Liver (tissue), 9 donors: Measurements from ENCODE around the gene EXOSC6. TPM values are rescaled to one million over a fixed set of nuclear protein-coding genes. Genes with fewer than 3 reads are reported as not detected.

Source experiments
- DNase-seq: peaks from one replicate; pipeline ENCODE4 v3.0.0-alpha.2; 2017; ENCODE audit warnings: low spot score
- H3K27ac ChIP-seq, 2 donors: one replicate each; pipeline ENCODE4 v1.7.0; 2013; ENCODE audit warnings: inconsistent platforms in 2 of 2, low read length in 2 of 2, control low read depth in 1 of 2, low read depth in 1 of 2, mild to moderate bottlenecking in 1 of 2
- H3K27me3 ChIP-seq, 4 donors: one replicate each; pipeline versions ENCODE4 v1.6.1 to v1.7.0; 2013; ENCODE audit warnings: low read length in 3 of 4, inconsistent platforms in 1 of 4, mild to moderate bottlenecking in 1 of 4, moderate library complexity in 1 of 4; ENCODE audit not compliant: control insufficient read depth in 4 of 4, insufficient read depth in 4 of 4
- H3K36me3 ChIP-seq, 4 donors: one replicate each; pipeline versions ENCODE4 v1.6.1 to v1.7.0; 2013; ENCODE audit warnings: low read length in 3 of 4, mild to moderate bottlenecking in 3 of 4, low read depth in 1 of 4, moderate library complexity in 1 of 4; ENCODE audit not compliant: control insufficient read depth in 4 of 4, insufficient read depth in 3 of 4
- H3K4me1 ChIP-seq, 4 donors: one replicate each; pipeline versions ENCODE4 v1.6.1 to v1.7.0; 2013; ENCODE audit warnings: low read length in 3 of 4, mild to moderate bottlenecking in 3 of 4, moderate library complexity in 1 of 4; ENCODE audit not compliant: control insufficient read depth in 4 of 4, insufficient read depth in 4 of 4
- H3K4me3 ChIP-seq, 3 donors: one replicate each; pipeline versions ENCODE4 v1.6.1 to v1.7.0; 2013; ENCODE audit warnings: low read length in 3 of 3, control low read depth in 1 of 3, low read depth in 1 of 3, mild to moderate bottlenecking in 1 of 3
- H3K9ac ChIP-seq, 2 donors: one replicate each; pipeline ENCODE4 v1.7.0; 2013; ENCODE audit warnings: low read length in 2 of 2, mild to moderate bottlenecking in 2 of 2, moderate library complexity in 2 of 2, control low read depth in 1 of 2, low read depth in 1 of 2
- H3K9me3 ChIP-seq, 4 donors: one replicate each; pipeline versions ENCODE4 v1.6.1 to v1.7.0; 2013; ENCODE audit warnings: low read length in 3 of 4; ENCODE audit not compliant: control insufficient read depth in 4 of 4
- ATF3 ChIP-seq: IDR thresholded peaks from 2 replicates; pipeline ENCODE4 v1.6.1; 2016; ENCODE audit warnings: antibody characterized with exemption
- CTCF ChIP-seq: fragments of 150-350 bp; IDR thresholded peaks from 2 replicates; pipeline ENCODE4 v1.5.1; 2017; ENCODE audit warnings: improper control_type of control experiment, low read depth, low read length; ENCODE audit not compliant: missing input control
- EGR1 ChIP-seq, 2 donors: IDR thresholded peaks; 2 replicates each; pipeline ENCODE4 v1.6.1; 2016 to 2018; ENCODE audit warnings: antibody characterized with exemption in 2 of 2, low read depth in 2 of 2
- FOXA2 ChIP-seq: IDR thresholded peaks from 2 replicates; pipeline ENCODE4 v1.6.1; 2016; ENCODE audit warnings: antibody characterized with exemption
- GABPA ChIP-seq, 2 donors: IDR thresholded peaks in 1 of 2; conservative IDR thresholded peaks in 1 of 2; 2 replicates each; pipeline ENCODE4 v1.6.1; 2016; ENCODE audit warnings: antibody characterized with exemption in 2 of 2, mild to moderate bottlenecking in 1 of 2, moderate library complexity in 1 of 2
- HNF4G ChIP-seq: IDR thresholded peaks from 2 replicates; pipeline ENCODE4 v1.6.1; 2016; ENCODE audit warnings: antibody characterized with exemption
- JUND ChIP-seq, 2 donors: IDR thresholded peaks; 2 replicates each; pipeline ENCODE4 v1.6.1; 2016; ENCODE audit warnings: antibody characterized with exemption in 2 of 2
- MAX ChIP-seq: IDR thresholded peaks from 2 replicates; pipeline ENCODE4 v1.6.1; 2016; ENCODE audit warnings: antibody characterized with exemption
- NR2F2 ChIP-seq: IDR thresholded peaks from 2 replicates; pipeline ENCODE4 v1.6.1; 2016; ENCODE audit warnings: antibody characterized with exemption
- RAD21 ChIP-seq, 2 donors: IDR thresholded peaks; 2 replicates each; pipeline ENCODE4 v1.6.1; 2016; ENCODE audit warnings: antibody characterized with exemption in 2 of 2, mild to moderate bottlenecking in 2 of 2
- RXRA ChIP-seq, 2 donors: IDR thresholded peaks; 2 replicates each; pipeline ENCODE4 v1.6.1; 2017 to 2018; ENCODE audit warnings: antibody characterized with exemption in 2 of 2, mild to moderate bottlenecking in 1 of 2
- SP1 ChIP-seq: IDR thresholded peaks from 2 replicates; pipeline ENCODE4 v1.6.1; 2018; ENCODE audit warnings: antibody characterized with exemption, mild to moderate bottlenecking
- TAF1 ChIP-seq: conservative IDR thresholded peaks from 2 replicates; pipeline ENCODE4 v1.6.1; 2016; ENCODE audit warnings: antibody characterized with exemption, mild to moderate bottlenecking
- YY1 ChIP-seq: IDR thresholded peaks from 2 replicates; pipeline ENCODE4 v1.6.1; 2016; ENCODE audit warnings: antibody characterized with exemption, mild to moderate bottlenecking
- ZBTB33 ChIP-seq: IDR thresholded peaks from 2 replicates; pipeline ENCODE4 v1.6.1; 2016; ENCODE audit warnings: antibody characterized with exemption
- WGBS: extraction: QIAGEN DNeasy Blood & Tissue Kit; methylation state at CpG from one replicate; pipeline ENCODE4 v1.1.7; 2013; 5-methylcytosine and 5-hydroxymethylcytosine counted together
- polyA plus RNA-seq, 2 donors: library from polyadenylated mRNA; stranded (reverse) in 1 of 2; unstranded in 1 of 2; fragments of 200-250 nt in 1 of 2; fragments of >200 nt in 1 of 2; fragmentation: Nextera tagmentation in 1 of 2; extraction: Ambion mirVana in 1 of 2; gene quantifications; one replicate each; pipeline versions ENCODE4 v1.2.1 to v1.2.3, GENCODE V29; 2013 to 2015
- total RNA-seq, 2 donors: library from RNA; depleted of rRNA; stranded (reverse); fragments of >200 nt; gene quantifications; one replicate each; pipeline ENCODE4 v1.2.3, GENCODE V29; 2014
- donor health status: healthy.
- donor health status: healthy.
- donor health status: healthy.
- donor health status: healthy.
- donor health status: healthy.

Gene EXOSC6
- total and polyA plus RNA-seq, 4 donors, result 3.7 to 16.4 (median 9.0) TPM

- WGBS, result 95% methylated on average over 9 of the region's 9 CpGs
- Histone ChIP-seq H3K27ac (no peak overlapping the region), H3K27me3 (no peaks in the 10 kb centered on the region), H3K9ac (no peak overlapping the region), H3K9me3 (no peaks in the 10 kb centered on the region), H3K4me3 (no peak overlapping the region), H3K4me1 (peaks cover 6 to 14% (median 12%) of the 10 kb centered on the region in 4 donors), H3K36me3 (peaks cover 29 to 67% (median 50%) of the 10 kb centered on the region in 4 donors)
- DNase-seq, result no peak
- TF ChIP-seq SP1, result no peak
- TF ChIP-seq RXRA (IDR thresholded peaks at IDR 0.05), result no peak
- TF ChIP-seq MAX, result no peak
- no peak for TF ChIP-seq ATF3
- no peak for TF ChIP-seq ZBTB33
- TF ChIP-seq HNF4G, result no peak
- TF ChIP-seq CTCF, result no peak
- no peak for TF ChIP-seq EGR1 (IDR thresholded peaks at IDR 0.05; ENCODE audit: low read depth in 2 of 2)
- no peak for TF ChIP-seq FOXA2
- TF ChIP-seq RAD21 (IDR thresholded peaks at IDR 0.05), result no peak
- TF ChIP-seq NR2F2, result no peak
- TF ChIP-seq TAF1, result no peak
- TF ChIP-seq YY1, result no peak
Measured at GRCh38 chr16:70254180-70254964, 2.6 kb upstream of the EXOSC6 start.

GRCh38 chr16:70253291-70254106, 1.8 kb upstream of the EXOSC6 start:
- no peak overlapping the region for H3K9ac ChIP-seq
- WGBS, result 85% methylated on average over 16 of the region's 16 CpGs
- TF ChIP-seq GABPA (IDR thresholded peaks at IDR 0.05 in 1 of 2, conservative IDR thresholded peaks at IDR 0.05 in 1 of 2), result no peak
- TF ChIP-seq EGR1 (IDR thresholded peaks at IDR 0.05; ENCODE audit: low read depth in 2 of 2), result no peak
- TF ChIP-seq FOXA2, result no peak
- TF ChIP-seq CTCF, result peak; percentile 47
- TF ChIP-seq YY1, result no peak
- TF ChIP-seq RAD21 (IDR thresholded peaks at IDR 0.05), result peak in 1 of 2 donors; percentile 10
- TF ChIP-seq JUND (IDR thresholded peaks at IDR 0.05), result no peak
- peaks cover 6 to 16% (median 13%) of the 10 kb centered on the region in 4 donors for H3K4me1 ChIP-seq
- no peaks in the 10 kb centered on the region for H3K9me3 ChIP-seq
- no peak overlapping the region for H3K27ac ChIP-seq
- H3K4me3 ChIP-seq, result no peak overlapping the region
- DNase-seq, result peak; percentile 55
- H3K36me3 ChIP-seq, result peaks cover 29 to 59% (median 43%) of the 10 kb centered on the region in 4 donors
- no peaks in the 10 kb centered on the region for H3K27me3 ChIP-seq
